ENCODE measurements around the gene ELAC1.

GRCh38 chr18:50924372-50924771, 43.5 kb upstream of the ELAC1 start:
- TF ChIP-seq, protein P1, sequence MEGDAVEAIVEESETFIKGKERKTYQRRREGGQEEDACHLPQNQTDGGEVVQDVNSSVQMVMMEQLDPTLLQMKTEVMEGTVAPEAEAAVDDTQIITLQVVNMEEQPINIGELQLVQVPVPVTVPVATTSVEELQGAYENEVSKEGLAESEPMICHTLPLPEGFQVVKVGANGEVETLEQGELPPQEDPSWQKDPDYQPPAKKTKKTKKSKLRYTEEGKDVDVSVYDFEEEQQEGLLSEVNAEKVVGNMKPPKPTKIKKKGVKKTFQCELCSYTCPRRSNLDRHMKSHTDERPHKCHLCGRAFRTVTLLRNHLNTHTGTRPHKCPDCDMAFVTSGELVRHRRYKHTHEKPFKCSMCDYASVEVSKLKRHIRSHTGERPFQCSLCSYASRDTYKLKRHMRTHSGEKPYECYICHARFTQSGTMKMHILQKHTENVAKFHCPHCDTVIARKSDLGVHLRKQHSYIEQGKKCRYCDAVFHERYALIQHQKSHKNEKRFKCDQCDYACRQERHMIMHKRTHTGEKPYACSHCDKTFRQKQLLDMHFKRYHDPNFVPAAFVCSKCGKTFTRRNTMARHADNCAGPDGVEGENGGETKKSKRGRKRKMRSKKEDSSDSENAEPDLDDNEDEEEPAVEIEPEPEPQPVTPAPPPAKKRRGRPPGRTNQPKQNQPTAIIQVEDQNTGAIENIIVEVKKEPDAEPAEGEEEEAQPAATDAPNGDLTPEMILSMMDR (IDR thresholded peaks at IDR 0.05) = no peak
- TF ChIP-seq EP300 (IDR thresholded peaks at IDR 0.05) (no peak), POLR2A (IDR thresholded peaks at IDR 0.05) (no peak)
